Thoracic aorta (tissue), 2 donors: ENCODE results near the gene SRGN. TPM values are rescaled to one million over a fixed set of nuclear protein-coding genes. Genes with fewer than 3 reads are reported as not detected.

Source experiments
- ATAC-seq: fragments of 150-250 bp; one replicate; pipeline ENCODE4 v1.8.0; 2017; ENCODE audit warnings: low read depth; ENCODE audit not compliant: insufficient number of reproducible peaks, low FRiP score
- DNase-seq: peaks from one replicate; pipeline ENCODE4 v3.0.0-alpha.2; 2020; ENCODE audit warnings: low spot score
- H3K27ac ChIP-seq, 2 donors: fragments of 200-600 bp; sonication (generic); 1 replicate in 1 of 2; 2 replicates in 1 of 2; pipeline ENCODE4 v1.5.1; 2016; ENCODE audit warnings: mild to moderate bottlenecking in 2 of 2, moderate library complexity in 2 of 2
- H3K27me3 ChIP-seq: fragments of 200-600 bp; sonication (generic); replicated peaks from 2 replicates; pipeline ENCODE4 v1.6.0; 2016; ENCODE audit warnings: mild to moderate bottlenecking; ENCODE audit not compliant: insufficient read depth
- H3K36me3 ChIP-seq: fragments of 200-600 bp; sonication (generic); one replicate; pipeline ENCODE4 v1.5.1; 2016
- H3K4me1 ChIP-seq, 2 donors: fragments of 200-600 bp; sonication (generic); 1 replicate in 1 of 2; 2 replicates in 1 of 2; pipeline versions ENCODE4 v1.5.1 to v1.6.0; 2016; ENCODE audit warnings: low read depth in 2 of 2, mild to moderate bottlenecking in 1 of 2; ENCODE audit not compliant: control insufficient read depth in 1 of 2
- H3K4me3 ChIP-seq: fragments of 200-600 bp; sonication (generic); 2 replicates; pipeline ENCODE4 v1.5.1; 2016; ENCODE audit warnings: mild to moderate bottlenecking
- H3K9me3 ChIP-seq: fragments of 200-600 bp; sonication (generic); 2 replicates; pipeline ENCODE4 v1.5.1; 2016
- CTCF ChIP-seq: fragments of 200-600 bp; sonication (generic); IDR thresholded peaks from one replicate; pipeline ENCODE4 v1.5.1; 2019; ENCODE audit warnings: antibody characterized with exemption
- total RNA-seq, 2 donors: library from RNA; depleted of rRNA; stranded (reverse); fragments of >200 nt; gene quantifications; one replicate each; pipeline versions ENCODE4 v1.1.0 to v1.2.3, GENCODE V29; 2016

The SRGN gene
- total RNA-seq, 2 donors from 2014 or later, result 200 to 227 TPM

DNA sequence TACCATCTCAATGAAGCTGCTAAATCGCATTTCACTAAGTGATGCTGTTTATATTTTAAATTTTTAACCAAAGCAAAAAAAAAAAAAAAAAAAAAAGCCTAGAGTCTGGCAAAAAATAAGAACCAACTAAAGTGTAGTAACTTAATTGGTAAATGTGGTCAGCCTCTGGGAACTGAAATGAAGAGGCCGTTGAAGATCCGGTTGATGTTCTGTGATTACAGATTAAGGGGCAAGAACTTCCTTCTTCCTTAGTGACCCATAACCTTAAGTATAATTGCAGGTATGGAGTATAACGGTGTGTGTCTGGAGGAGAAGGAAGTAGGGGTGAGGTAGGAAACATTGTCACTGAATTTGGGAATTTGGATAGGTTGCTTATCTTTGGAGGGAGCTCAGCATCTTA lies 7.7 kb upstream of the SRGN start:
- Histone ChIP-seq H3K4me3 (no peak overlapping the region), H3K9me3 (no peaks in the 10 kb centered on the region), H3K4me1 (no peaks in the 10 kb centered on the region), H3K36me3 (no peaks in the 10 kb centered on the region), H3K27me3 (no peaks in the 10 kb centered on the region), H3K27ac (no peak overlapping the region)
- TF ChIP-seq CTCF, result no peak
- ATAC-seq (no peak), DNase-seq (no peak)

GRCh38 chr10:69086001-69086509 lies 1.8 kb upstream of the SRGN start:
- DNase-seq, result no peak
- no peak for TF ChIP-seq CTCF
- Histone ChIP-seq H3K4me3 (no peak overlapping the region), H3K9me3 (no peaks in the 10 kb centered on the region), H3K27ac (peak overlapping the region; percentile 41 to 47), H3K27me3 (no peaks in the 10 kb centered on the region), H3K36me3 (no peaks in the 10 kb centered on the region), H3K4me1 (peaks cover 4 to 39% of the 10 kb centered on the region in 2 donors)
- no peak for ATAC-seq

GRCh38 chr10:69088471-69088769 lies 517 bp downstream of the SRGN start:
- Histone ChIP-seq H3K27ac (peak overlapping the region; percentile 89 to 92), H3K36me3 (no peaks in the 10 kb centered on the region), H3K4me3 (peak overlapping the region; percentile 79), H3K9me3 (no peaks in the 10 kb centered on the region), H3K27me3 (no peaks in the 10 kb centered on the region), H3K4me1 (peaks cover 4 to 44% of the 10 kb centered on the region in 2 donors)
- no peak for TF ChIP-seq CTCF
- DNase-seq (no peak), ATAC-seq (no peak)

- no peaks in the 10 kb centered on the region for H3K27me3 ChIP-seq
- ATAC-seq (no peak), DNase-seq (no peak)
- peak overlapping the region; percentile 89 to 92 for H3K27ac ChIP-seq
- no peaks in the 10 kb centered on the region for H3K36me3 ChIP-seq
- no peak for TF ChIP-seq CTCF
- peak overlapping the region; percentile 79 for H3K4me3 ChIP-seq
- no peaks in the 10 kb centered on the region for H3K9me3 ChIP-seq
- peaks cover 4 to 44% of the 10 kb centered on the region in 2 donors for H3K4me1 ChIP-seq
Observed at GRCh38 chr10:69088801-69089501, 1.0 kb downstream of the SRGN start.

- peaks cover 4 to 44% of the 10 kb centered on the region in 2 donors for H3K4me1 ChIP-seq
- peak overlapping the region; percentile 79 for H3K4me3 ChIP-seq
- H3K27ac ChIP-seq, result peak overlapping the region; percentile 52 to 92
- no peaks in the 10 kb centered on the region for H3K27me3 ChIP-seq
- no peak for ATAC-seq
- no peaks in the 10 kb centered on the region for H3K9me3 ChIP-seq
- no peaks in the 10 kb centered on the region for H3K36me3 ChIP-seq
- no peak for DNase-seq
- no peak for TF ChIP-seq CTCF
Observed at GRCh38 chr10:69089638-69090599, 2.0 kb downstream of the SRGN start.
